Transverse colon (tissue), 4 donors: ENCODE measurements around the gene MYO16. TPM values are rescaled to one million over a fixed set of nuclear protein-coding genes. Genes with fewer than 3 reads are reported as not detected.
A peak's percentile ranks its signal among the peaks of the same experiment; 100 is the strongest.

Experiments
- DNase-seq: peaks from one replicate; pipeline ENCODE4 v3.0.0-alpha.2; 2019
- H3K27ac ChIP-seq, 4 donors: fragments of 200-600 bp; sonication (generic); 2 replicates each; pipeline ENCODE4 v1.5.1; 2016 to 2018; ENCODE audit warnings: inconsistent platforms in 4 of 4
- H3K27me3 ChIP-seq: fragments of 200-600 bp; sonication (generic); 2 replicates; pipeline ENCODE4 v1.5.1; 2017; ENCODE audit warnings: inconsistent platforms
- H3K36me3 ChIP-seq, 4 donors: fragments of 200-600 bp; sonication (generic); 2 replicates each; pipeline ENCODE4 v1.5.1; 2017 to 2019; ENCODE audit warnings: inconsistent platforms in 4 of 4
- H3K4me1 ChIP-seq, 4 donors: fragments of 200-600 bp; sonication (generic); 2 replicates each; pipeline ENCODE4 v1.5.1; 2017 to 2020; ENCODE audit warnings: inconsistent platforms in 4 of 4
- H3K4me3 ChIP-seq, 4 donors: fragments of 200-600 bp; sonication (generic); 1 replicate in 1 of 4; 2 replicates in 3 of 4; pipeline versions ENCODE4 v1.5.1 to v1.6.1; 2017 to 2019; ENCODE audit warnings: inconsistent platforms in 4 of 4
- H3K9me3 ChIP-seq, 2 donors: fragments of 200-600 bp; sonication (generic); 2 replicates each; pipeline ENCODE4 v1.5.1; 2017 to 2019; ENCODE audit warnings: inconsistent platforms in 2 of 2
- EP300 ChIP-seq: sonication (generic); formaldehyde crosslinking; IDR thresholded peaks from one replicate; pipeline ENCODE4 v1.6.1; 2017; ENCODE audit warnings: antibody characterized with exemption, low read depth
- POLR2A ChIP-seq: fragments of 450-650 bp; IDR thresholded peaks from one replicate; pipeline ENCODE4 v1.6.1; 2016; ENCODE audit warnings: antibody characterized with exemption, mild to moderate bottlenecking, moderate library complexity
- POLR2AphosphoS5 ChIP-seq, 3 donors: sonication (generic); formaldehyde crosslinking; IDR thresholded peaks; one replicate each; pipeline ENCODE4 v1.6.1; 2016; ENCODE audit warnings: antibody characterized with exemption in 3 of 3
- WGBS, 2 donors: methylation state at CpG; one replicate each; pipeline ENCODE4 v1.1.5; 2018; ENCODE audit warnings: low coverage in 1 of 2; 5-methylcytosine and 5-hydroxymethylcytosine counted together
- in situ Hi-C, 4 donors: fragments of 200-750 bp; cut with MboI; loops; one replicate each; pipeline versions ENCODE4 v1.15.0 to v1.15.1; 2017; ENCODE audit warnings: low sequenced_read_pairs in 3 of 4, low pct_ligation_motif_present in 1 of 4, low pct_unique_long_range_greater_than_20kb in 1 of 4
- intact Hi-C: fragments of 100-400 bp; cut with DNase I; formaldehyde crosslinking; loops from one replicate; pipeline ENCODE4 v1.15.1; 2023; ENCODE audit warnings: low total_unique reads
- total RNA-seq, 4 donors: library from RNA; depleted of rRNA; stranded (reverse); fragments of >200 nt; gene quantifications; one replicate each; pipeline ENCODE4 v1.1.0, GENCODE V29; 2016
- TF ChIP-seq, protein P1 (sequence below), 5 experiments: fragments of 200-600 bp in 3 of 5; fragments of 450-650 bp in 2 of 5; sonication (generic) in 3 of 5; IDR thresholded peaks; 1 replicate in 2 of 5; 2 replicates in 3 of 5; pipeline ENCODE4 v1.5.1; 2016 to 2017; ENCODE audit warnings: antibody characterized with exemption in 5 of 5, inconsistent platforms in 3 of 5, mild to moderate bottlenecking in 2 of 5, moderate library complexity in 1 of 5

The MYO16 gene
- total RNA-seq, 4 donors from 2014 or later: under 0.01 to 3.4 TPM; not detected in 2

DNA sequence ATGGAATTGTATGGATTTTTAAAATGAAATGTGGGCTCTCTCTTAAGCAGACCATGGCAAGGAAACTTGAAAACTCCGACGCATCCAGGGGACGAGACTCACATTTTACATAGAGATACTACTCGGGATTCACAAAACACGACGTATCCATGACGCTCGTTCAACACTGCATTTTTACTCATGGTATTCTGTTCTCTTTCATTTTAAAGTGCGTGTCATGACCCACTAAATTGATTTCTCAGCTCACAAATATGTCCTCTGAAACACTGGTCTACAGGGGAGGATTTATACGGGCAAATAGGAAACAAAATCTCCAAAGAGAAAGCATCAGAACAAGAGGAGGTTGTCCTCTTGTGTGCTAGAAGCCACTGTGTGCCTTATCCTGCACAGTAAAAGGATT is 523.5 kb downstream of the MYO16 start:
- WGBS, 2 donors: 86 to 96% methylated on average over 10 of the region's 10 CpGs
- in situ Hi-C loops: loop anchor here in 1 of 4 donors (25.0 kb wide), 1 partner anchor 959 kb away; no protein-coding TSS in a partner anchor
- H3K9me3 ChIP-seq: no peaks in the 10 kb centered on the region
- no peak overlapping the region for H3K4me3 ChIP-seq
- intact Hi-C loops: no loop called here
- no peak for DNase-seq
- peaks cover 5% of the 10 kb centered on the region for H3K27me3 ChIP-seq
- H3K36me3 ChIP-seq: no peaks in the 10 kb centered on the region
- no peaks in the 10 kb centered on the region for H3K4me1 ChIP-seq
- H3K27ac ChIP-seq: no peak overlapping the region
- no peak for TF ChIP-seq POLR2AphosphoS5 (IDR thresholded peaks at IDR 0.05)

DNA sequence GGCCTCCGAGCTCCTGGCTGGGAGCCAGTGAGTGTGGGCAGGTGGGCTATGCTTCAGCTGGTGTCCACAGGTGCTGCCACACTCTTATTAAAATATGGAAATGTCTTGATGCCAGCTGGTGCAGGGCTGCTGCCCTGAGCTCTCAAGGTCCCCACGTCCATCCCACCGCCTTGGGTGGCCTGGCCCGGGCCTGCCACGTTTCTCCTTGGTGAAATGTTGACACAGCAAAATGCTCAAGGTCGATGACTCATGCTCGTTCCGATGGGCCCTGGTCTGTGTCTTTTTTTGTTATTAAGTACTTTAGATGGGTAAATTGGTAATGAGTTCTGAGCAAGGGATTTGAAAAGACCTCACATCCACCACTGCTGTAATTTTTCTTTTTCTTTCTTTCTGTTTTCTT is 524.7 kb downstream of the MYO16 start:
- H3K4me3 ChIP-seq: no peak overlapping the region
- WGBS, 2 donors: 68% methylated on average over 8 of the region's 8 CpGs; no CpG with 5 or more reads in 1 of the 2 donors
- no peak for TF ChIP-seq EP300
- TF ChIP-seq POLR2AphosphoS5 (IDR thresholded peaks at IDR 0.05): peak in 1 of 3 donors; percentile 41
- in situ Hi-C loops (loop anchor here in 1 of 4 donors (25.0 kb wide), 1 partner anchor 958 kb away; no protein-coding TSS in a partner anchor), intact Hi-C loops (no loop called here)
- DNase-seq: no peak
- no peaks in the 10 kb centered on the region for H3K4me1 ChIP-seq
- H3K27me3 ChIP-seq: peaks cover 5% of the 10 kb centered on the region
- H3K27ac ChIP-seq: peak overlapping the region in 1 of 4 donors; percentile 35
- no peaks in the 10 kb centered on the region for H3K36me3 ChIP-seq
- no peaks in the 10 kb centered on the region for H3K9me3 ChIP-seq

DNA sequence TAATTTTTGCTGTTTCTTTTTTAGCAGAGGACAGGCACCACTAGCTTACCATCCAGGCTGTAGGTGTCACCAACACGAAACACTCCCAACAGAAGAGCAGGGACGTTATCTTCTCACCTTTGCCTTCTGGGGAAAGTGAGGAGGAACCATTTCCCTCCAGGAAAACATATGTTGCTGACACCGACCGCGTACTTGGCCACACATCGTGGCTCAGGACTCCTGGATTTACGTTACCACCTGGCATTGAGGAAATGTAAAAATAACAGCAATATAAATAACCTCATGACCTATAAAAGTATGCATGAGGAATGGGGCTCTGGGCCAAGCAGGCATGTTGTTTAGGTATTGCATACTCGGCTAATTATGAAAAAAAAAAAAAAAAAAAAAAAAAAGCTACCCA is 525.1 kb downstream of the MYO16 start:
- intact Hi-C loops (no loop called here), in situ Hi-C loops (loop anchor here in 1 of 4 donors (25.0 kb wide), 1 partner anchor 958 kb away; no protein-coding TSS in a partner anchor)
- H3K9me3 ChIP-seq: no peaks in the 10 kb centered on the region
- peaks cover 5% of the 10 kb centered on the region for H3K27me3 ChIP-seq
- H3K27ac ChIP-seq: peak overlapping the region in 1 of 4 donors; percentile 35
- H3K36me3 ChIP-seq: no peaks in the 10 kb centered on the region
- H3K4me1 ChIP-seq: no peaks in the 10 kb centered on the region
- 44 to 62% methylated on average over 7 to 8 of the region's 8 CpGs for WGBS, 2 donors
- H3K4me3 ChIP-seq: no peak overlapping the region
- no peak for TF ChIP-seq POLR2AphosphoS5 (IDR thresholded peaks at IDR 0.05)
- TF ChIP-seq POLR2A: no peak
- no peak for TF ChIP-seq EP300
- TF ChIP-seq, protein P1, sequence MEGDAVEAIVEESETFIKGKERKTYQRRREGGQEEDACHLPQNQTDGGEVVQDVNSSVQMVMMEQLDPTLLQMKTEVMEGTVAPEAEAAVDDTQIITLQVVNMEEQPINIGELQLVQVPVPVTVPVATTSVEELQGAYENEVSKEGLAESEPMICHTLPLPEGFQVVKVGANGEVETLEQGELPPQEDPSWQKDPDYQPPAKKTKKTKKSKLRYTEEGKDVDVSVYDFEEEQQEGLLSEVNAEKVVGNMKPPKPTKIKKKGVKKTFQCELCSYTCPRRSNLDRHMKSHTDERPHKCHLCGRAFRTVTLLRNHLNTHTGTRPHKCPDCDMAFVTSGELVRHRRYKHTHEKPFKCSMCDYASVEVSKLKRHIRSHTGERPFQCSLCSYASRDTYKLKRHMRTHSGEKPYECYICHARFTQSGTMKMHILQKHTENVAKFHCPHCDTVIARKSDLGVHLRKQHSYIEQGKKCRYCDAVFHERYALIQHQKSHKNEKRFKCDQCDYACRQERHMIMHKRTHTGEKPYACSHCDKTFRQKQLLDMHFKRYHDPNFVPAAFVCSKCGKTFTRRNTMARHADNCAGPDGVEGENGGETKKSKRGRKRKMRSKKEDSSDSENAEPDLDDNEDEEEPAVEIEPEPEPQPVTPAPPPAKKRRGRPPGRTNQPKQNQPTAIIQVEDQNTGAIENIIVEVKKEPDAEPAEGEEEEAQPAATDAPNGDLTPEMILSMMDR (IDR thresholded peaks at IDR 0.05): no peak
- DNase-seq: no peak

DNA sequence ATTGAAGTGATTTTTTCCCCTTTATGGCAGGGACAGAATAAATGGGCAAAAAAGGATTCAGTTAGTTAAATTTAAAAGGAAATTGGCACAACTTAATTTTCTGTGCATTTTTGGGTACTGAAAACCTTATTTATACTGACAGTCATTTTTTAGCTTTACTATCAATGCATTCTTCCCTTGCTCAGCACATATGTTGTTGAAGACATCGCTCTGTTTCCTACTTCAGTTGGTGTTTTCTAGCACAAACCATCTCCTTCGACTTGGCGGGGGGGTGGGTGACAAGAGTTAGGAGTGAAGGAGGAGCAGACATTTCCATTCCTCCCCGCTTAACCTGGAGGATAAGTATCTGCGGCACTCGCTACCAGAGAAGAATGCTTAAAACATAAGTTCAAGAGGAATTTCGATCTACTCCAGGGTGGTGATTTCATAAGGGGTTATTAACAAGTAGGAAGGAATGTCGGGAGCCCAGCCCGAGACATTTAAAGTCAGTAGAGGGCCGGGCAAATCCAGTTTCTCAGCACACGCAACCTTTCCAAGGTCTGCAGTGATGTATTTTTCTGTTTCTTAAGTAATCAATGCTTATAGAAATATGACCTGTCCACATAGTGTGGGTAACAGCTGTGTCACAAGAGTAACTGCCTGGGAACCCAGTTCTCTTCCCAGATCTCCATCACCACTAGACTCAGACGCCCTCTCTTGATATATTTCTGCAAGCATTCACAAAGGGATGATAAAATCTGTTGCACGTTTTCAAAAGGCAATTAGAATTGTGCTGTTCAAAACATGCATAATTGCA is 525.8 kb downstream of the MYO16 start:
- TF ChIP-seq, protein P1 (IDR thresholded peaks at IDR 0.05): no peak
- TF ChIP-seq EP300: no peak
- no peak for TF ChIP-seq POLR2A
- no peak for TF ChIP-seq POLR2AphosphoS5 (IDR thresholded peaks at IDR 0.05)
- Histone ChIP-seq H3K36me3 (no peaks in the 10 kb centered on the region), H3K9me3 (no peaks in the 10 kb centered on the region), H3K27me3 (peaks cover 5% of the 10 kb centered on the region), H3K27ac (peak overlapping the region in 2 of 4 donors; percentile 23 to 35), H3K4me1 (no peaks in the 10 kb centered on the region), H3K4me3 (no peak overlapping the region)
- WGBS, 2 donors: 73 to 84% methylated on average over 8 to 13 of the region's 13 CpGs
- intact Hi-C loops (no loop called here), in situ Hi-C loops (loop anchor here in 1 of 4 donors (25.0 kb wide), 1 partner anchor 957 kb away; no protein-coding TSS in a partner anchor)
- no peak for DNase-seq

DNA sequence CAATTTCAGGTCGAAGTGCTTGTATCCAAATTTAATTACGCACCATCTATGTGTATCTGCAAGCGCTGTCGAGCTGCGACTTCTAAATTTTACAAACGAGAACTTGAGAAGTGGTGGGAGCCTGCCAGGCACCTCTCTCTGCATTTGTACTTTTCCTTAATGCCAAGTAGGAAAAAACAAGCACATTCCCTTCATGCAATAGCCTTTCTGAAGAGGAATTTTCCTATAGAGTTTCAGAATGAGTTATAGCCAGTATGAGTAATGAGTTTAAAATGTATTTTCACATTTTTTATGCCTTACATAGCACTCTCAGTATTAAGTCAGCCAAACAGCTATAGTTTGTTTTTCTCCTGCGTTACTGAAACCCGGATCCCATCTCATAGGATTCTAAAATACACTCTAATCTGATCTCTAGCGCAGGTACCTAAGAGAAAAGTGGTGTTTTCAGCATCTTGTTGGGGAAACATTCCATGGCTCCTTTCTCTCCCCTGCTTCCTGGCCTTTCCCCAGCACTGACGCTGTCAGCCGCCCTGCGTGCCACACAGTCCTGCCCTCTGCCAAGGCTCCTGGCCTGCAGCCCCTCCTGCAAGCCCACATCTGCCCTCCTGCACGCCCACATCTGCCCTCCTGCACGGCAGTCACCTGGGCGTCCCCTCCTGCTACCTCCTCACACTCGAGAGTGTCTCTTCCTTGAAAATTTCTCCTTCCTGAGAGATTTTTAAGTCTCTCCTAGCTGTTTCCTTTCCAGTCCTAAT is 526.9 kb downstream of the MYO16 start:
- Histone ChIP-seq H3K4me1 (no peaks in the 10 kb centered on the region), H3K27ac (peak overlapping the region in 3 of 4 donors; percentile 23 to 41 (median 35)), H3K4me3 (no peak overlapping the region), H3K9me3 (no peaks in the 10 kb centered on the region), H3K27me3 (peaks cover 5% of the 10 kb centered on the region), H3K36me3 (no peaks in the 10 kb centered on the region)
- in situ Hi-C loops: loop anchor here in 1 of 4 donors (25.0 kb wide), 1 partner anchor 956 kb away; no protein-coding TSS in a partner anchor
- TF ChIP-seq POLR2A (no peak), POLR2AphosphoS5 (IDR thresholded peaks at IDR 0.05) (peak in 1 of 3 donors; percentile 7)
- TF ChIP-seq, protein P1 (IDR thresholded peaks at IDR 0.05): no peak
- WGBS, 2 donors: 55 to 63% methylated on average over 16 of the region's 16 CpGs
- intact Hi-C loops: loop anchor here (2.0 kb wide), 1 partner anchor 944 kb away; no protein-coding TSS in a partner anchor
- no peak for DNase-seq
